HEK293T (cell line): ENCODE measurements around the gene COL27A1.

Experiments used
- BHLHE40 ChIP-seq: fragments of 450-650 bp; IDR thresholded peaks from 2 replicates; pipeline ENCODE4 v1.6.1; 2016; ENCODE audit warnings: mild to moderate bottlenecking, moderate library complexity, borderline replicate concordance
- CTBP1 ChIP-seq: fragments of 450-650 bp; IDR thresholded peaks from 2 replicates; pipeline ENCODE4 v1.6.1; 2016; ENCODE audit warnings: borderline replicate concordance
- FOXK2 ChIP-seq: fragments of 450-650 bp; IDR thresholded peaks from 2 replicates; pipeline ENCODE4 v1.6.1; 2016; ENCODE audit warnings: mild to moderate bottlenecking
- FOXM1 ChIP-seq: fragments of 450-650 bp; IDR thresholded peaks from 2 replicates; pipeline ENCODE4 v1.6.1; 2017; ENCODE audit warnings: mild to moderate bottlenecking, borderline replicate concordance
- HDGF ChIP-seq: fragments of 450-650 bp; IDR thresholded peaks from 2 replicates; pipeline ENCODE4 v1.6.1; 2017; ENCODE audit warnings: antibody characterized with exemption, borderline replicate concordance
- SUZ12 ChIP-seq: fragments of 450-650 bp; IDR thresholded peaks from 2 replicates; pipeline ENCODE4 v1.6.1; 2016; ENCODE audit warnings: mild to moderate bottlenecking
- TARDBP ChIP-seq: fragments of 450-650 bp; IDR thresholded peaks from 2 replicates; pipeline ENCODE4 v1.6.1; 2016
- TF ChIP-seq, protein P1 (sequence below): fragments of 450-650 bp; IDR thresholded peaks from 2 replicates; pipeline ENCODE4 v1.6.1; 2016

DNA sequence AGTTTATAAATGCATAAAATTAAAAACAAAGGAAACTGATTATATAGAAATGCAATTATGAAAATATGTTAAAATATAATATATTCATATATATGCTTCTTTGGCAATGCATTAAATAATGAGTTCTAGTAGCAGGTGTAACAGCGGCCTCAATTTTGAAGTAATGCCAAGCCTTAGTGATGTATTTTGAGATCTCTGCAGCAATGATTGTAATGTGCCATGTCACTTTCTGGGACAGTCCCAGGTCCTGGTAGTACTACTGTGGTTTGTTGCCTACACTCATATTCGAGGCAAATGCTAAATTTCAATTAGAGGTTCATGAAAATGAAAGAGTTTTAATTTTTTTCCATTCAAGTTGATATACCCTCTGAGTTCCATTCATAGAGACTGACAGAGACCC, 91.7 kb downstream of the COL27A1 start:
- TF ChIP-seq BHLHE40 (no peak), CTBP1 (no peak), FOXK2 (no peak), SUZ12 (no peak), TARDBP (no peak), FOXM1 (no peak), HDGF (no peak)
- TF ChIP-seq, protein P1, sequence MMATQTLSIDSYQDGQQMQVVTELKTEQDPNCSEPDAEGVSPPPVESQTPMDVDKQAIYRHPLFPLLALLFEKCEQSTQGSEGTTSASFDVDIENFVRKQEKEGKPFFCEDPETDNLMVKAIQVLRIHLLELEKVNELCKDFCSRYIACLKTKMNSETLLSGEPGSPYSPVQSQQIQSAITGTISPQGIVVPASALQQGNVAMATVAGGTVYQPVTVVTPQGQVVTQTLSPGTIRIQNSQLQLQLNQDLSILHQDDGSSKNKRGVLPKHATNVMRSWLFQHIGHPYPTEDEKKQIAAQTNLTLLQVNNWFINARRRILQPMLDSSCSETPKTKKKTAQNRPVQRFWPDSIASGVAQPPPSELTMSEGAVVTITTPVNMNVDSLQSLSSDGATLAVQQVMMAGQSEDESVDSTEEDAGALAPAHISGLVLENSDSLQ = no peak
